ENCODE results near the gene BTN3A1.

Gene BTN3A1

GRCh38 chr6:26361544-26361943, 40.5 kb upstream of the BTN3A1 start:
- TF ChIP-seq ZNF70 (CRISPR knock-in tag; IDR thresholded peaks at IDR 0.05) = no peak
- TF ChIP-seq TSHZ2 (CRISPR knock-in tag; IDR thresholded peaks at IDR 0.05) = no peak
- no peak for TF ChIP-seq POU6F1 (CRISPR knock-in tag; IDR thresholded peaks at IDR 0.05; ENCODE audit: borderline replicate concordance, low read depth)
- no peak for TF ChIP-seq ZNF565 (CRISPR knock-in tag; conservative IDR thresholded peaks at IDR 0.05; ENCODE audit: low read depth)
- TF ChIP-seq ISL1 (CRISPR knock-in tag; IDR thresholded peaks at IDR 0.05) = no peak
- TF ChIP-seq ZC3H10 (CRISPR knock-in tag; IDR thresholded peaks at IDR 0.05) = no peak
- TF ChIP-seq SNAI2 (CRISPR knock-in tag; IDR thresholded peaks at IDR 0.05) = no peak
- no peak for TF ChIP-seq ZFP30 (CRISPR knock-in tag; IDR thresholded peaks at IDR 0.05)
- no peak for TF ChIP-seq ARNTL (CRISPR knock-in tag; IDR thresholded peaks at IDR 0.05; ENCODE audit: borderline replicate concordance, low read depth)
- TF ChIP-seq PPARA (CRISPR knock-in tag; IDR thresholded peaks at IDR 0.05; ENCODE audit: borderline replicate concordance) = no peak
- TF ChIP-seq ZFP3 (CRISPR knock-in tag; IDR thresholded peaks at IDR 0.05) = no peak
- no peak for TF ChIP-seq GLIS3 (CRISPR knock-in tag; IDR thresholded peaks at IDR 0.05)
- TF ChIP-seq TCF4 (CRISPR knock-in tag; IDR thresholded peaks at IDR 0.05; ENCODE audit: borderline replicate concordance) = no peak
- TF ChIP-seq PATZ1 (CRISPR knock-in tag; IDR thresholded peaks at IDR 0.05; ENCODE audit: borderline replicate concordance) = no peak
- no peak for TF ChIP-seq RARB (CRISPR knock-in tag; IDR thresholded peaks at IDR 0.05)
- no peak for TF ChIP-seq CSDC2 (CRISPR knock-in tag; IDR thresholded peaks at IDR 0.05)
- TF ChIP-seq ZNF8 (CRISPR knock-in tag; IDR thresholded peaks at IDR 0.05) = no peak
- TF ChIP-seq TOX (CRISPR knock-in tag; IDR thresholded peaks at IDR 0.05; ENCODE audit: borderline replicate concordance) = no peak
- TF ChIP-seq CREB5 (CRISPR knock-in tag; IDR thresholded peaks at IDR 0.05; ENCODE audit: low read depth) = no peak
- TF ChIP-seq CSRNP3 (CRISPR knock-in tag; IDR thresholded peaks at IDR 0.05) = no peak
- no peak for ATAC-seq

- TF ChIP-seq ARNTL (CRISPR knock-in tag; IDR thresholded peaks at IDR 0.05; ENCODE audit: borderline replicate concordance, low read depth) (no peak), TSHZ2 (CRISPR knock-in tag; IDR thresholded peaks at IDR 0.05) (no peak), GLIS3 (CRISPR knock-in tag; IDR thresholded peaks at IDR 0.05) (no peak), OSR1 (CRISPR knock-in tag; IDR thresholded peaks at IDR 0.05) (no peak), ZNF8 (CRISPR knock-in tag; IDR thresholded peaks at IDR 0.05) (no peak), TOX (CRISPR knock-in tag; IDR thresholded peaks at IDR 0.05; ENCODE audit: borderline replicate concordance) (no peak), SNAI2 (CRISPR knock-in tag; IDR thresholded peaks at IDR 0.05) (no peak), ZFP30 (CRISPR knock-in tag; IDR thresholded peaks at IDR 0.05) (no peak), CREB5 (CRISPR knock-in tag; IDR thresholded peaks at IDR 0.05; ENCODE audit: low read depth) (no peak), CSDC2 (CRISPR knock-in tag; IDR thresholded peaks at IDR 0.05) (no peak), ESRRG (CRISPR knock-in tag; IDR thresholded peaks at IDR 0.05) (no peak), BACH2 (CRISPR knock-in tag; IDR thresholded peaks at IDR 0.05; ENCODE audit: borderline replicate concordance) (no peak), ZNF70 (CRISPR knock-in tag; IDR thresholded peaks at IDR 0.05) (no peak), ZFP3 (CRISPR knock-in tag; IDR thresholded peaks at IDR 0.05) (no peak)
- ATAC-seq = no peak
Measured at GRCh38 chr6:26362093-26362835, 39.8 kb upstream of the BTN3A1 start.
